Retinal pigment epithelial cell (primary cell): ENCODE results near the gene ASPRV1.
A peak's percentile ranks its signal among the peaks of the same experiment; 100 is the strongest.

Experiments
- DNase-seq: peaks from one replicate; pipeline ENCODE4 v3.0.0-alpha.2; 2010; ENCODE audit warnings: low read depth
- H3K4me3 ChIP-seq: 2 replicates; pipeline ENCODE4 v1.5.1; 2011; ENCODE audit warnings: mild to moderate bottlenecking, low read length, control low read depth, moderate library complexity
- TF ChIP-seq, protein P1 (sequence below): conservative IDR thresholded peaks from 2 replicates; pipeline ENCODE4 v1.5.1; 2011; ENCODE audit warnings: low read depth, low read length, control low read depth, inconsistent platforms

ASPRV1 gene

DNA sequence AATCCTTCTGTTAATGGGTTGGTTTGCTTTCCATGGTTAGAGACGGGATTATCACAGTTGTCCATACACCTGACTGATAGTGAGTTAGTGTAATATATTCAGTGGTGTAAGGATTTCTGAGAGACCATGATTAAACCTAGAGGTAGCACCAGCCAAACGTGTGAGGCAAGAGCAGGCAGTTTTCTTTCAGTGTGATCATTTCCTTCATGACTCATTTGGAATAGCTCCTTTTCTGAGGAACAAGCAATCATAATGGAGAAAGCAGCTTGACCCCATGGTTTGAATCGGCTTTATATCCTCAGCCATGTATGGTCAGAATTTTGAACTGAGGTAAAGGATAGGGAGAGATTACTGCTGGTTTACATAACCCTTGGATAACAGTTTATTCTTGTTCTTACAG, 43.6 kb downstream of the ASPRV1 start:
- TF ChIP-seq, protein P1, sequence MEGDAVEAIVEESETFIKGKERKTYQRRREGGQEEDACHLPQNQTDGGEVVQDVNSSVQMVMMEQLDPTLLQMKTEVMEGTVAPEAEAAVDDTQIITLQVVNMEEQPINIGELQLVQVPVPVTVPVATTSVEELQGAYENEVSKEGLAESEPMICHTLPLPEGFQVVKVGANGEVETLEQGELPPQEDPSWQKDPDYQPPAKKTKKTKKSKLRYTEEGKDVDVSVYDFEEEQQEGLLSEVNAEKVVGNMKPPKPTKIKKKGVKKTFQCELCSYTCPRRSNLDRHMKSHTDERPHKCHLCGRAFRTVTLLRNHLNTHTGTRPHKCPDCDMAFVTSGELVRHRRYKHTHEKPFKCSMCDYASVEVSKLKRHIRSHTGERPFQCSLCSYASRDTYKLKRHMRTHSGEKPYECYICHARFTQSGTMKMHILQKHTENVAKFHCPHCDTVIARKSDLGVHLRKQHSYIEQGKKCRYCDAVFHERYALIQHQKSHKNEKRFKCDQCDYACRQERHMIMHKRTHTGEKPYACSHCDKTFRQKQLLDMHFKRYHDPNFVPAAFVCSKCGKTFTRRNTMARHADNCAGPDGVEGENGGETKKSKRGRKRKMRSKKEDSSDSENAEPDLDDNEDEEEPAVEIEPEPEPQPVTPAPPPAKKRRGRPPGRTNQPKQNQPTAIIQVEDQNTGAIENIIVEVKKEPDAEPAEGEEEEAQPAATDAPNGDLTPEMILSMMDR, result no peak
- H3K4me3 ChIP-seq, result no peak overlapping the region
- peak; percentile 60 for DNase-seq

DNA sequence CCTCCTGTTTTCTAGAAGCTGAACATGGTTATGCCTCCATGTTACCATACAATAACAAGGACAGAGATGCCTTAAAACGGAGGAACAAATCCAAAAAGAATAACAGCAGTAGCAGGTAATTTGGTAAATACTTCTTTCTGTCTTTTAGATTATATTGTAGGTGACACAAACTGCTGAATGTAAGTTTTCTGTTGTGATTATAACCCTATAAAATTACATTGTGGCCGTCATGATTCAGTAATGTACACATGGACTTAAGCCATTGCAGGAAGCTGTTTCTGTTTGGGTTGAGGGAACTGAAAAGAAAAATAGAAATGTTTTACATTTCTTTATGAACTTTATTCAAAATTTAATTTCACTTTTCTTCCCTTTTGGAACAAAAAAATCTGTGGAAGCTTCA, 45.3 kb downstream of the ASPRV1 start:
- DNase-seq, result no peak
- TF ChIP-seq, protein P1, result no peak
- peak overlapping the region; percentile 72 for H3K4me3 ChIP-seq

DNA sequence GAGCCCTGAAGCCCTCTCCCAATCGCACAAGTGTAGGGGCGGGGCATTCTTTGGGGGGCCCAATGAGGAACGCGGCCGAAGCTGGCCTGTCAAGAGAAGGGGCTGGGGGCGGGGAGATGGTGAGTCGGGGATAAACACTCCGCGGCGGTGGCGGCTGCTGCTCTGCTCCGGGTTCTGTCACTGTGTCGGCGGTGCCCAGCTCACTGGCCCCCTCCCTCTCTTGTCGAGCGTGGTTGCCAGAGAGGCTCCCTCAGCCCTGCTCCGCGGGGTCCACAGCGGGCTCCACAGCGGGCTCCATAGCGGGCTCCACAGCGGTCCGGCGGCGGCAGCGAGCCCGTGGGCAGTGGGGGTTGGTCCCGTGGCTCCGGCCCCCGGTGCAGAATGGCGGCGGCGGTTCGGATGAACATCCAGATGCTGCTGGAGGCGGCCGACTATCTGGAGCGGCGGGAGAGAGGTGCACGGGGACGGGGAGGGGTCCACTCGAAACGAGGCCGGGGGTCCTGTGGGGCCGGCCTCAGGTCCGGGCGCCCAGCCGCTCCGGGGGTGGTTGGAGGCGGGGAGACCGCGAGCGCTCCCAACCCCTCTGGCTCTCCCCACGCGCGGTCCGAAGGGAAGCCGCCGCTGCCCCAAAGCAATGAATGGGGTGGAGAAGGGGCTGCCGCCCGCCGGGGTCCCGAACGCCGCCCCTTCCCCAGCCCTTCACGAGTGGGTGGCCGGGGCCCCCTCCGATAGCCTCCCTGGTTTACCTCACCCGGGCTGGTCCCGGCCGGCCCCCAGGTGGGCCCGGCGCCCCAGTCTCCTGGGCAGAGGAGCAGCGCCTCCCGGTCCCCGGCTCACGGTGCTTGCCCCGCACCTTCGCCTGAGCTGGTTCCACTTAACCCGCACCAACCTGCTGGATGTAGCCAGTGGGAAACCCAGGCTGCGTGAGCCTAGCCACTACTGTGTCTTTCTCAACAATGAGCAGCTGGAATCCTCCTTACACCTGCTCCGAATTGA, 46.2 kb downstream of the ASPRV1 start, which contains the start of gene MXD1:
MXD1 (plus strand) TSS at position 160 of the 996 bp plus-strand sequence; CDS start at position 382, 222 bp downstream.
- TF ChIP-seq, protein P1, result no peak
- H3K4me3 ChIP-seq, result peak within 1 kb of the TSS; percentile 72
- no peak for DNase-seq

DNA sequence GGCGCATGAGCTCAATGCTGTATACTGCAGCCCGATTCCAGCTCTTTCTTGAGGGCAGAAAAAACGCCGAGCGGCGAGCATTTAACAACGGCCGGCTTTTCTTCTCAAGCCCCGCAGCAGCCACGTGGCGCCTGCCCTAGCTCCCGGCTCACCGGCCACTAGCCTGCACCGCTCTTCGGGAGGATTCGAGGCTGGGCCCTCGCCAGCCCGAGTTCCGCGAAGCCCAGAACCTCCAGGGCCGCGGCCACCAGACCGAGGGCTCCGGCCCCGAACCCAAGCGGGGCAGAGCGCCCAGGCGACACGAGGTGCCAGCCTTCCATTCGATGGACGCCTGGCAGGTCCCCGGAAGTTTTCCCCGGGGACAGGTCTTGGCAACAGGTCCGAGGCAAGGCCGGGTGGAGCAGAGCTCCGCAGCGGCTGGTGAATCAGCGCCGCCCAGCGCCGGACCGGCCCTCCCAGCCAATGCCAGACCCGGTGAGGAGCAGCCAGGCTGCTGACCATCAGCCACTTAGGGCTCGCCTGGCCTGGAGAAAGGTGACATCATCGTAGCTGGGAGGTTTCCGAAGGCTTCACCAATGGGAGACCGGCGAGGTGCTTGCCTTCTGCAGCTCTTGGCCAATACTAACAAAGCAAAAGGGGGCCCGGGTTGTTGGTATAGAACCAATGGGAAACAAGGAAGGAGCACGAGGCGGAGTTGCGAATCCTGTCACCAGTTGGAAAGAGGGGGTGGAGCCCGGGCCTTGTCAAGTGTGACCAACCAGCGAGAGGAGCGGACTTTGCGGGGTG, 47.1 kb downstream of the ASPRV1 start:
- TF ChIP-seq, protein P1, result no peak

DNA sequence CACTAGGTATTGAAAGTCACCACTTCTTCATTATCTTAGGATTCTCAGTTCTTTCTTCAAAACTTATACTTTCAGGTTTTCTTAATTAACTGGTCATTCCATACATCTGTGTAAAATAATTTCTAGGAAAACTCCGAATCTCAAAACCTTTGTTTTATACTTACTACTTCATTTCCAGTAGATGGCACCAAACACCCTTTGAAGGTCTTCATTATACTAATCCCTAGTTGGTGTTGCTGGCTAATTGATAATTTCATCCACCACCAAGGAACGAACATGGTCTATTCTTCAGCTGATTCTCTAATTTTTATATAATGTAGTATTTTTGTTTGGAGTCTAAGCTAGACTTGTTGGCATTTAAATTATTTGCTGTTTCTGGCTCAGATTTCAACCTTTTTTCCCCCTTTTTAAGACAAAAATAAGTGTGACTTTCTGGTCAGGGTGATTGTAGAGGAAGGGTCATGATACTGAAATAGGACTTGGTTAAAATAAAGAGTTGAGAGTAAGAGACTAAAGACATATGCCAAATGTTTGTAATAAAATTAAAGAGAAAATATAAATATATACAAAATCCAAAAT, 49.4 kb downstream of the ASPRV1 start:
- TF ChIP-seq, protein P1, result peak; percentile 50
- no peak for DNase-seq
- no peak overlapping the region for H3K4me3 ChIP-seq

More for the DNA sequence above, 47.1 kb downstream of the ASPRV1 start:
- H3K4me3 ChIP-seq, result peak overlapping the region; percentile 62
- DNase-seq, result peak; percentile 100
